ENCODE results near the gene HAS3. TPM values are rescaled to one million over a fixed set of nuclear protein-coding genes. Genes with fewer than 3 reads are reported as not detected.

Gene HAS3
- polyA plus RNA-seq, 1 donor (not counting 4 experiments of a cell fraction or from before 2014, with no cell fraction given), result 132 TPM

DNA sequence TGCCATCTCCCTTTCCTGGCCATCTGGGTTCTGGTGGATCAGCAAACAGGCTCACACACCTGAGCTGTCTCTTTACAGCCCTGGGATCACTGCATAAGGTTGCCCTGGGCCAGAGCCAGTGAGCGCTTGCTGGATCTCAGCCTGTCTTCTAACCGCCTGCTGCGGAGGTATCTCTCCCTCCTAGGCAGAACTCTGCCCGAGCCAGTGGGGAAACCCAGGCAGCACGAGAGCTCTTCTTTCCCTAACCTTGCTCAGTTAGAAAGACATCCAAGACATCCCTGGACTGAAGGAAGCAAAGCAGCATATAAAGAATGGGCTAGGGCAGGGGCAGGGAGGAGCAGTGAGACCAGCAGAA lies 6.4 kb downstream of the HAS3 start:
- DNase-seq (ENCODE audit: low read depth, low spot score) (no peak), FAIRE-seq (no peak)
- dilution Hi-C loops (cut with MboI; ENCODE audit: extremely low pct_ligation_motif_present, low sequenced_read_pairs), result no loop called here
- H3K4me1 ChIP-seq (ENCODE audit: control insufficient read depth, extremely low read depth, insufficient read depth, low read length), result peaks cover 23% of the 10 kb centered on the region
- no peak overlapping the region for H2AFZ ChIP-seq (ENCODE audit: control insufficient read depth, low read length)
- H3K9me1 ChIP-seq (ENCODE audit: control insufficient read depth, extremely low read depth, insufficient read depth, low read length), result peaks cover 3% of the 10 kb centered on the region
- H3K9me3 ChIP-seq (ENCODE audit: control insufficient read depth, low read depth, low read length), result no peaks in the 10 kb centered on the region
- H3K27ac ChIP-seq (ENCODE audit: control insufficient read depth, insufficient read depth, low read length), result no peak overlapping the region
- peaks cover 63 to 66% of the 10 kb centered on the region in 2 experiments for H3K36me3 ChIP-seq (ENCODE audit: control insufficient read depth in 2 of 2, extremely low read depth in 1 of 2, insufficient read depth in 2 of 2, low read length in 2 of 2)
- H3K9ac ChIP-seq (ENCODE audit: control insufficient read depth, extremely low read depth, insufficient read depth, low read length), result peak overlapping the region; percentile 10
- peaks cover 46% of the 10 kb centered on the region for H4K20me1 ChIP-seq (ENCODE audit: control insufficient read depth, extremely low read depth, insufficient read depth, low read length)
- H3K4me2 ChIP-seq (ENCODE audit: control insufficient read depth, extremely low read depth, insufficient read depth, low read depth, low read length), result no peak overlapping the region
- peaks cover 72% of the 10 kb centered on the region for H3K79me2 ChIP-seq (ENCODE audit: control insufficient read depth, insufficient read depth, low read length)
- TF ChIP-seq, protein P1, sequence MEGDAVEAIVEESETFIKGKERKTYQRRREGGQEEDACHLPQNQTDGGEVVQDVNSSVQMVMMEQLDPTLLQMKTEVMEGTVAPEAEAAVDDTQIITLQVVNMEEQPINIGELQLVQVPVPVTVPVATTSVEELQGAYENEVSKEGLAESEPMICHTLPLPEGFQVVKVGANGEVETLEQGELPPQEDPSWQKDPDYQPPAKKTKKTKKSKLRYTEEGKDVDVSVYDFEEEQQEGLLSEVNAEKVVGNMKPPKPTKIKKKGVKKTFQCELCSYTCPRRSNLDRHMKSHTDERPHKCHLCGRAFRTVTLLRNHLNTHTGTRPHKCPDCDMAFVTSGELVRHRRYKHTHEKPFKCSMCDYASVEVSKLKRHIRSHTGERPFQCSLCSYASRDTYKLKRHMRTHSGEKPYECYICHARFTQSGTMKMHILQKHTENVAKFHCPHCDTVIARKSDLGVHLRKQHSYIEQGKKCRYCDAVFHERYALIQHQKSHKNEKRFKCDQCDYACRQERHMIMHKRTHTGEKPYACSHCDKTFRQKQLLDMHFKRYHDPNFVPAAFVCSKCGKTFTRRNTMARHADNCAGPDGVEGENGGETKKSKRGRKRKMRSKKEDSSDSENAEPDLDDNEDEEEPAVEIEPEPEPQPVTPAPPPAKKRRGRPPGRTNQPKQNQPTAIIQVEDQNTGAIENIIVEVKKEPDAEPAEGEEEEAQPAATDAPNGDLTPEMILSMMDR (optimal IDR thresholded peaks at IDR 0.05 in 1 of 3, IDR thresholded peaks at IDR 0.05 in 1 of 3, conservative IDR thresholded peaks at IDR 0.05 in 1 of 3; ENCODE audit: extremely low read depth in 1 of 3, insufficient read depth in 2 of 3, low read length in 3 of 3), result no peak
- TF ChIP-seq EZH2 (IDR thresholded peaks at IDR 0.05; ENCODE audit: low read length), result no peak
- H3K4me3 ChIP-seq (ENCODE audit: control insufficient read depth in 2 of 3, extremely low read depth in 1 of 3, insufficient read depth in 2 of 3, low read depth in 1 of 3, low read length in 3 of 3), result no peak overlapping the region
- H3K27me3 ChIP-seq (ENCODE audit: control insufficient read depth, extremely low read depth, insufficient read depth, low read length), result no peaks in the 10 kb centered on the region

DNA sequence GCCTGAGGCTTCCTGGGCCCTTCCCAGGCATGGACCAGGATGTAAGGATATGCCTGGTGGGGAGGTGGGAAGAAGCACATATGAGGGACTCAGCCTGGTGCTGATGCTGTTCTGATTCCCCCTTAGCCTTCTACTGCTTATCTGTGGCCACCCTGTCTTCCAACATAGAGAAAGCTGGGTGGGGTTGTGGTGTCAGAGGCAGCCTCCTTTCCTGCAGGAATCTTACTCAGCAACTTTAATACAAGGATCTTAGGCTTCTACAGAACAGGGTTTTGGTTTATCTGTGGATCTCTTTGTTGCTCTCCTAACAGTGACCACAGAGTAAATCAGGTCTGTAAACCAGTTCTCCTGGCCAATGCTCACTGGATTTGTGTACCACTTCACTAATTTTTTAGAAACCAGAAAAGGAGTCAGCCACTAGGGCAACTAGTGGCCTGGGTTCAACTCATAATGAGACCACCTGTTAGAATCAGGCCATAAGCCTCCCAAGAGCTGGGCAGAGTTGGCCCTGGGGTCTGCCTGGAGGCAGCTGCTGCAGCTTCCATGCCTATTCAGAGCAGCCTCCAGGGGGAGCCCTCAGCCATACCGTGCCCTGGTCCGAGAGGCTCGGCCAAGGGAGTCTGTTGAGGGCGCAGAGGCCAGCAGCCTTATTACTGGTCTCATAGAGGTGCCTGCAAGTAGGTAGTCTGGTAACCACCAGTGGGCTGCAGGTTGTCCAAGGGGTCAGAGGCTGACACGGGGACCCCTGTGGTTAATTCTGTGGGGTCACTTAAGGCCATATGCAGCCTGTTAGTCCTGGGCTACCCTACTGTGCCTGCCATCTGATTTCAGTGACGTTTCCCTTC lies 7.1 kb downstream of the HAS3 start:
- Histone ChIP-seq H3K9ac (ENCODE audit: control insufficient read depth, extremely low read depth, insufficient read depth, low read length) (no peak overlapping the region), H3K27me3 (ENCODE audit: control insufficient read depth, extremely low read depth, insufficient read depth, low read length) (no peaks in the 10 kb centered on the region), H3K9me1 (ENCODE audit: control insufficient read depth, extremely low read depth, insufficient read depth, low read length) (peaks cover 3% of the 10 kb centered on the region), H3K27ac (ENCODE audit: control insufficient read depth, insufficient read depth, low read length) (no peak overlapping the region), H3K36me3 (ENCODE audit: control insufficient read depth in 2 of 2, extremely low read depth in 1 of 2, insufficient read depth in 2 of 2, low read length in 2 of 2) (peaks cover 67 to 68% of the 10 kb centered on the region in 2 experiments), H3K4me3 (ENCODE audit: control insufficient read depth in 2 of 3, extremely low read depth in 1 of 3, insufficient read depth in 2 of 3, low read depth in 1 of 3, low read length in 3 of 3) (no peak overlapping the region), H3K4me2 (ENCODE audit: control insufficient read depth, extremely low read depth, insufficient read depth, low read depth, low read length) (no peak overlapping the region), H3K4me1 (ENCODE audit: control insufficient read depth, extremely low read depth, insufficient read depth, low read length) (peaks cover 23% of the 10 kb centered on the region), H4K20me1 (ENCODE audit: control insufficient read depth, extremely low read depth, insufficient read depth, low read length) (peaks cover 49% of the 10 kb centered on the region), H2AFZ (ENCODE audit: control insufficient read depth, low read length) (no peak overlapping the region), H3K9me3 (ENCODE audit: control insufficient read depth, low read depth, low read length) (no peaks in the 10 kb centered on the region), H3K79me2 (ENCODE audit: control insufficient read depth, insufficient read depth, low read length) (peaks cover 66% of the 10 kb centered on the region)
- dilution Hi-C loops (cut with MboI; ENCODE audit: extremely low pct_ligation_motif_present, low sequenced_read_pairs), result no loop called here
- no peak for DNase-seq (ENCODE audit: low read depth, low spot score)
- no peak for FAIRE-seq
- TF ChIP-seq EZH2 (IDR thresholded peaks at IDR 0.05; ENCODE audit: low read length), result no peak
- TF ChIP-seq, protein P1 (optimal IDR thresholded peaks at IDR 0.05 in 1 of 3, IDR thresholded peaks at IDR 0.05 in 1 of 3, conservative IDR thresholded peaks at IDR 0.05 in 1 of 3; ENCODE audit: extremely low read depth in 1 of 3, insufficient read depth in 2 of 3, low read length in 3 of 3), result peak; percentile 72 to 74 (median 73)
